ENCODE results near the gene SMG7. TPM values are rescaled to one million over a fixed set of nuclear protein-coding genes. Genes with fewer than 3 reads are reported as not detected.

Gene SMG7
- total and polyA plus RNA-seq, 2 donors (not counting 3 experiments of a cell fraction or from before 2014, with no cell fraction given) = 25.4 to 47.1 TPM

- FAIRE-seq = no peak
- no peaks in the 10 kb centered on the region for H3K4me1 ChIP-seq (ENCODE audit: control insufficient read depth, extremely low read depth, insufficient read depth, low read length)
- H3K27ac ChIP-seq (ENCODE audit: insufficient read depth, low read depth, low read length) = no peak overlapping the region
- no peak for DNase-seq (ENCODE audit: low read depth, low spot score)
- H3K4me2 ChIP-seq (ENCODE audit: insufficient read depth, low read length) = no peak overlapping the region
- no peak overlapping the region for H2AFZ ChIP-seq (ENCODE audit: low read depth, low read length)
- intact Hi-C loops (cut with micrococcal nuclease) (no loop called here), dilution Hi-C loops (cut with MboI; ENCODE audit: extremely low pct_ligation_motif_present, low sequenced_read_pairs) (no loop called here)
- ChIA-PET CTCF (interaction anchor here (0.6 to 1.2 kb wide), 2 partner anchors 9 to 15 kb away, joined by 3 read pairs; no protein-coding TSS in a partner anchor), POLR2A (no interaction called here)
- no peaks in the 10 kb centered on the region for H3K79me2 ChIP-seq (ENCODE audit: control insufficient read depth, insufficient read depth, low read length)
- H3K9me1 ChIP-seq (replicated peaks; ENCODE audit: control insufficient read depth, extremely low read depth, insufficient read depth, low read length) = no peaks in the 10 kb centered on the region
- H3K9me3 ChIP-seq (replicated peaks; ENCODE audit: control insufficient read depth, insufficient read depth, low read length) = no peaks in the 10 kb centered on the region
- no peak for TF ChIP-seq POLR2A (IDR thresholded peaks at IDR 0.05; ENCODE audit: low read depth, low read length)
- no peak for TF ChIP-seq EZH2 (IDR thresholded peaks at IDR 0.05; ENCODE audit: borderline replicate concordance, low read depth, low read length, severe bottlenecking)
- no peak for TF ChIP-seq FOS (IDR thresholded peaks at IDR 0.05; ENCODE audit: borderline replicate concordance, insufficient read depth, low read length)
- no peak for TF ChIP-seq CTCF (IDR thresholded peaks at IDR 0.05; ENCODE audit: extremely low read depth in 1 of 2, insufficient read depth in 1 of 2, low read depth in 1 of 2, low read length in 2 of 2)
- TF ChIP-seq MAX (IDR thresholded peaks at IDR 0.05; ENCODE audit: insufficient read depth, insufficient read length) = no peak
- TF ChIP-seq MYC (IDR thresholded peaks at IDR 0.05; ENCODE audit: low read depth, low read length) = no peak
- TF ChIP-seq POLR2AphosphoS5 (IDR thresholded peaks at IDR 0.05; ENCODE audit: insufficient read depth, low read depth, low read length) = no peak
- TF ChIP-seq JUN (IDR thresholded peaks at IDR 0.05; ENCODE audit: borderline replicate concordance, insufficient read depth, insufficient read length, low read depth) = no peak
- TF ChIP-seq GATA2 (IDR thresholded peaks at IDR 0.05; ENCODE audit: insufficient read depth, insufficient read length, low read depth, low read length) = no peak
- H4K20me1 ChIP-seq (replicated peaks; ENCODE audit: control insufficient read depth, extremely low read depth, insufficient read depth, low read length) = no peaks in the 10 kb centered on the region
- H3K36me3 ChIP-seq (ENCODE audit: control insufficient read depth in 2 of 2, extremely low read depth in 1 of 2, insufficient read depth in 2 of 2, low read length in 2 of 2) = no peaks in the 10 kb centered on the region
- no TSS peak for BruUV-seq (replicated peaks)
- no peak overlapping the region for H3K4me3 ChIP-seq (replicated peaks in 1 of 3; ENCODE audit: insufficient read depth in 1 of 3, low read depth in 1 of 3, low read length in 3 of 3)
- H3K9ac ChIP-seq (replicated peaks; ENCODE audit: extremely low read depth, insufficient read depth, low read length) = no peak overlapping the region
- H3K27me3 ChIP-seq (ENCODE audit: control insufficient read depth in 2 of 2, insufficient read depth in 2 of 2, low read length in 2 of 2) = peaks cover 2 to 5% of the 10 kb centered on the region in 2 experiments
Measured at GRCh38 chr1:183589384-183589783, 117.1 kb downstream of the SMG7 start.
